GM12865 (cell line): ENCODE data around the gene AKR1B1.

Source experiments
- DNase-seq: peaks from one replicate; pipeline ENCODE4 v3.0.0; 2010; ENCODE audit warnings: low read depth
- H3K4me3 ChIP-seq: 2 replicates; pipeline ENCODE4 v1.5.1; 2011; ENCODE audit warnings: mild to moderate bottlenecking, low read depth, low read length, control low read depth
- CTCF ChIP-seq: IDR thresholded peaks from 2 replicates; pipeline ENCODE4 v1.5.1; 2011; ENCODE audit warnings: low read length, control low read depth, low read depth, inconsistent platforms; ENCODE audit not compliant: insufficient read depth; ENCODE audit errors: missing control alignments

The AKR1B1 gene

GRCh38 chr7:134447383-134447782 lies 11.5 kb downstream of the AKR1B1 start:
- no peak for DNase-seq
- no peak for TF ChIP-seq CTCF
- H3K4me3 ChIP-seq, result no peak overlapping the region

DNA sequence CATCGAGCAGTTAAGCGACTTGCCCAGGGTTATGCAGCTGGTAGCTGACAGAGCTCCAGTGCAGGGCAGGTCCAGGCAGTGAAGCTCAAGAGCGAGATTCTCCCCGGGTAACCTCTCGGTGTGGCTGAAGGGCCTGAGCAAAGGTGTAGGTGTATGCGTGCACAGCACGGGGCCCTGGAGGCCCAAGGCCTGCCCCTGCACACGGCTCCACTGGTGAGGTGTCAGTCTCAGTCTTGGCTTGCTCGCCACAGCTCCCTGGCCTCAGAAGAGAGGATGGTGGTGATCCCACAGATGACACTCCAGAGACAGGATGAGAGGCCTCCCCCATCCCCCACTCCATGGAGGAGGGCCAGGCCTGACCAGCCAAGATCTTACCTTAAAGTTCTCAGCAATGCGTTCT lies 12.0 kb downstream of the AKR1B1 start:
- no peak overlapping the region for H3K4me3 ChIP-seq
- no peak for DNase-seq
- no peak for TF ChIP-seq CTCF

DNA sequence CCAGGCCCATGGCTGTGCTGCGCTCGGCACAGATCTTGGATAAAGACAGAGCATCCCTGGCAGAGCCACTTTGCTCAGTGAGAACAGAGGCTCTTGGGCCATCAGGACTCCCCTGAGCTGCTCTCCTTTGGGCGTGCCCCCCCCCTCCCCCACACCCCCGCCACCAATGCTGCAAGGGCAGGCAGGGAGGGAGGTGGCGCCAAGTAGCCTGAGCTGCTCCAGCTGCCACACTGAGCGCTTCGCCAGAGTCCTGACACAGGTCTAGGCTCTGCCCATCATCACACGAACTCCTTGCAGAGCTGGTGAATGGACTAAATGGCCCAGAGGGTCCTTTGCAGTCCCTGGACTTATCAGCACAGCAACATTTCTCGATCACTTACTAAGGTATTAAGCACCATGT lies 12.5 kb downstream of the AKR1B1 start:
- TF ChIP-seq CTCF, result no peak
- H3K4me3 ChIP-seq, result no peak overlapping the region
- no peak for DNase-seq

GRCh38 chr7:134444961-134445315 lies 14.0 kb downstream of the AKR1B1 start:
- no peak overlapping the region for H3K4me3 ChIP-seq
- DNase-seq, result no peak
- TF ChIP-seq CTCF, result no peak

GRCh38 chr7:134444198-134444960 lies 14.5 kb downstream of the AKR1B1 start:
- TF ChIP-seq CTCF, result no peak
- DNase-seq, result no peak
- H3K4me3 ChIP-seq, result no peak overlapping the region

GRCh38 chr7:134443396-134444070 lies 15.4 kb downstream of the AKR1B1 start:
- DNase-seq, result no peak
- H3K4me3 ChIP-seq, result no peak overlapping the region
- no peak for TF ChIP-seq CTCF
